ENCODE data around the gene FUT8.

GRCh38 chr14:65491274-65491673, 78.7 kb downstream of the FUT8 start:
- TF ChIP-seq CTCF (IDR thresholded peaks at IDR 0.05) (no peak), POLR2A (IDR thresholded peaks at IDR 0.05) (no peak)
